Umbilical cord (tissue), 2 donors: ENCODE results near the gene FAAP20. TPM values are rescaled to one million over a fixed set of nuclear protein-coding genes. Genes with fewer than 3 reads are reported as not detected.

Source experiments
- DNase-seq: peaks from one replicate; pipeline ENCODE4 v3.0.0-alpha.2; 2015; ENCODE audit warnings: low spot score
- total RNA-seq: library from RNA; depleted of rRNA; stranded (reverse); fragments of >200 nt; gene quantifications from one replicate; pipeline ENCODE4 v1.2.3, GENCODE V29; 2014; ENCODE audit warnings: low replicate concordance; ENCODE audit not compliant: insufficient read depth

The FAAP20 gene
- total RNA-seq, 1 donor from 2014 or later, result 43.3 TPM

GRCh38 chr1:2230781-2231531, 36.4 kb upstream of the FAAP20 start:
- DNase-seq, result no peak

GRCh38 chr1:2229911-2230731, 35.5 kb upstream of the FAAP20 start:
- peak; percentile 52 for DNase-seq

GRCh38 chr1:2229037-2229864, 34.7 kb upstream of the FAAP20 start:
- DNase-seq, result peak; percentile 65

- DNase-seq, result no peak
Observed at GRCh38 chr1:2228694-2229036, 34.1 kb upstream of the FAAP20 start.

GRCh38 chr1:2228157-2228594, 33.6 kb upstream of the FAAP20 start, which contains the start of gene SKI:
SKI (plus strand) TSS chr1:2228319; CDS start chr1:2228767, 448 bp downstream.
- DNase-seq, result no peak

GRCh38 chr1:2227346-2228156, 33.0 kb upstream of the FAAP20 start:
- peak; percentile 99 for DNase-seq

- DNase-seq, result no peak
Observed at GRCh38 chr1:2226525-2227345, 32.2 kb upstream of the FAAP20 start.

GRCh38 chr1:2224631-2225428, 30.3 kb upstream of the FAAP20 start:
- no peak for DNase-seq

GRCh38 chr1:2224170-2224584, 29.6 kb upstream of the FAAP20 start:
- no peak for DNase-seq

- DNase-seq, result no peak
Observed at GRCh38 chr1:2221271-2221670, 26.7 kb upstream of the FAAP20 start.

GRCh38 chr1:2216767-2217058, 22.1 kb upstream of the FAAP20 start:
- DNase-seq, result no peak

GRCh38 chr1:2215909-2216766, 21.6 kb upstream of the FAAP20 start:
- no peak for DNase-seq

GRCh38 chr1:2215329-2215728, 20.8 kb upstream of the FAAP20 start:
- DNase-seq, result no peak

- DNase-seq, result peak; percentile 50
Observed at GRCh38 chr1:2214541-2215241, 20.1 kb upstream of the FAAP20 start.

GRCh38 chr1:2213576-2214505, 19.3 kb upstream of the FAAP20 start:
- peak; percentile 93 for DNase-seq
